H9 (cell line): ENCODE data around the gene VPS45. TPM values are rescaled to one million over a fixed set of nuclear protein-coding genes. Genes with fewer than 3 reads are reported as not detected.

ENCODE experiments used
- DNase-seq: peaks from one replicate; pipeline ENCODE4 v3.0.0-alpha.2; 2017
- H2AFZ ChIP-seq: one replicate; pipeline ENCODE4 v1.6.1; 2013; ENCODE audit warnings: mild to moderate bottlenecking, low read length, control low read depth, moderate library complexity
- H2AK5ac ChIP-seq: 2 replicates; pipeline ENCODE4 v1.6.1; 2013; ENCODE audit warnings: low read length, control low read depth, mixed read lengths; ENCODE audit not compliant: insufficient read length
- H2BK120ac ChIP-seq: one replicate; pipeline ENCODE4 v1.6.1; 2013; ENCODE audit warnings: low read depth, mild to moderate bottlenecking, low read length, control low read depth, inconsistent platforms; ENCODE audit not compliant: poor library complexity, severe bottlenecking
- H2BK12ac ChIP-seq: 2 replicates; pipeline ENCODE4 v1.6.1; 2013; ENCODE audit warnings: low read length, control low read depth, mixed read lengths, low read depth; ENCODE audit not compliant: insufficient read length
- H2BK15ac ChIP-seq: 2 replicates; pipeline ENCODE4 v1.6.1; 2013; ENCODE audit warnings: low read depth, low read length, control low read depth
- H2BK20ac ChIP-seq: one replicate; pipeline ENCODE4 v1.6.1; 2013; ENCODE audit warnings: low read depth, mild to moderate bottlenecking, low read length, control low read depth, inconsistent platforms; ENCODE audit not compliant: poor library complexity, severe bottlenecking
- H2BK5ac ChIP-seq: 2 replicates; pipeline ENCODE4 v1.6.1; 2013; ENCODE audit warnings: low read length, control low read depth, mixed read lengths; ENCODE audit not compliant: insufficient read length
- H3K14ac ChIP-seq: 2 replicates; pipeline ENCODE4 v1.6.1; 2013; ENCODE audit warnings: low read length, control low read depth; ENCODE audit not compliant: insufficient read depth
- H3K18ac ChIP-seq: 2 replicates; pipeline ENCODE4 v1.6.1; 2013; ENCODE audit warnings: low read depth, mild to moderate bottlenecking, mixed read lengths, low read length, control low read depth; ENCODE audit not compliant: insufficient read length
- H3K23ac ChIP-seq: 2 replicates; pipeline ENCODE4 v1.6.1; 2013; ENCODE audit warnings: low read length, control low read depth, mixed read lengths, low read depth; ENCODE audit not compliant: insufficient read length
- H3K23me2 ChIP-seq: 2 replicates; pipeline ENCODE4 v1.6.1; 2013; ENCODE audit warnings: low read depth, mild to moderate bottlenecking, mixed read lengths, low read length, control low read depth; ENCODE audit not compliant: insufficient read length, poor library complexity, severe bottlenecking
- H3K27ac ChIP-seq: 2 replicates; pipeline ENCODE4 v1.5.1; 2013; ENCODE audit warnings: low read length, control low read depth, mixed read lengths, low read depth; ENCODE audit not compliant: insufficient read length
- H3K27me3 ChIP-seq: 2 replicates; pipeline ENCODE4 v1.6.1; 2013; ENCODE audit warnings: low read length, control low read depth, inconsistent platforms; ENCODE audit not compliant: insufficient read depth
- H3K4ac ChIP-seq: 2 replicates; pipeline ENCODE4 v1.6.1; 2013; ENCODE audit warnings: low read depth, mild to moderate bottlenecking, control low read depth, inconsistent platforms, low read length, moderate library complexity
- H3K4me1 ChIP-seq: 2 replicates; pipeline ENCODE4 v1.6.1; 2013; ENCODE audit warnings: low read length, control low read depth, inconsistent platforms; ENCODE audit not compliant: insufficient read depth
- H3K4me2 ChIP-seq: 2 replicates; pipeline ENCODE4 v1.6.1; 2013; ENCODE audit warnings: low read length, control low read depth, mixed read lengths; ENCODE audit not compliant: insufficient read length, insufficient read depth
- H3K56ac ChIP-seq: 2 replicates; pipeline ENCODE4 v1.6.1; 2013; ENCODE audit warnings: low read depth, mild to moderate bottlenecking, mixed read lengths, low read length, control low read depth; ENCODE audit not compliant: insufficient read length
- H3K79me1 ChIP-seq: 2 replicates; pipeline ENCODE4 v1.6.1; 2013; ENCODE audit warnings: low read depth, mild to moderate bottlenecking, moderate library complexity, low read length, control low read depth, inconsistent platforms; ENCODE audit not compliant: insufficient read depth, poor library complexity, severe bottlenecking
- H3K79me2 ChIP-seq: 2 replicates; pipeline ENCODE4 v1.6.1; 2013; ENCODE audit warnings: low read length, control low read depth, inconsistent platforms; ENCODE audit not compliant: insufficient read depth
- H3K9ac ChIP-seq: 2 replicates; pipeline ENCODE4 v1.6.1; 2013; ENCODE audit warnings: low read length, control low read depth, mixed read lengths; ENCODE audit not compliant: insufficient read length; ENCODE audit errors: extremely low read depth
- H3K9me3 ChIP-seq: one replicate; pipeline ENCODE4 v1.6.1; 2013; ENCODE audit warnings: low read depth, low read length, inconsistent platforms; ENCODE audit not compliant: control insufficient read depth
- H3T11ph ChIP-seq: one replicate; pipeline ENCODE4 v1.6.1; 2013; ENCODE audit warnings: mild to moderate bottlenecking, low read length, control low read depth, inconsistent platforms
- H4K20me1 ChIP-seq: one replicate; pipeline ENCODE4 v1.6.1; 2013; ENCODE audit not compliant: control insufficient read depth, insufficient read length, insufficient read depth
- H4K5ac ChIP-seq: 2 replicates; pipeline ENCODE4 v1.6.1; 2013; ENCODE audit warnings: low read depth, mild to moderate bottlenecking, mixed read lengths, low read length, control low read depth; ENCODE audit not compliant: insufficient read length
- H4K8ac ChIP-seq: replicated peaks from 2 replicates; pipeline ENCODE4 v1.6.1; 2013; ENCODE audit warnings: low read length, control low read depth, mixed read lengths, low read depth; ENCODE audit not compliant: insufficient read length
- H4K91ac ChIP-seq: 2 replicates; pipeline ENCODE4 v1.6.1; 2013; ENCODE audit warnings: low read depth, mild to moderate bottlenecking, moderate library complexity, mixed read lengths, low read length, control low read depth; ENCODE audit not compliant: insufficient read length
- H3K27ac Mint-ChIP-seq, 3 experiments: 2 replicates in 2 of 3; 3 replicates in 1 of 3; pipeline ENCODE4 v1.8.0; 2020 to 2021; ENCODE audit warnings: mixed read lengths in 3 of 3, mild to moderate bottlenecking in 1 of 3, moderate library complexity in 1 of 3
- H3K27me3 Mint-ChIP-seq: 2 replicates; pipeline ENCODE4 v1.8.0; 2021; ENCODE audit warnings: low read depth, mild to moderate bottlenecking, moderate library complexity, mixed read lengths
- H3K36me3 Mint-ChIP-seq, 3 experiments: 2 replicates in 2 of 3; 3 replicates in 1 of 3; pipeline ENCODE4 v1.8.0; 2020 to 2021; ENCODE audit warnings: low read depth in 3 of 3, mixed read lengths in 3 of 3; ENCODE audit not compliant: insufficient read depth in 1 of 3
- H3K4me1 Mint-ChIP-seq, 2 experiments: 2 replicates each; pipeline ENCODE4 v1.8.0; 2020; ENCODE audit warnings: mixed read lengths in 2 of 2
- H3K4me3 Mint-ChIP-seq, 2 experiments: 2 replicates in 1 of 2; 3 replicates in 1 of 2; pipeline ENCODE4 v1.8.0; 2020 to 2021; ENCODE audit warnings: mild to moderate bottlenecking in 2 of 2, mixed read lengths in 2 of 2, moderate library complexity in 1 of 2
- H3K9me3 Mint-ChIP-seq, 2 experiments: 2 replicates in 1 of 2; 3 replicates in 1 of 2; pipeline ENCODE4 v1.8.0; 2020; ENCODE audit warnings: mild to moderate bottlenecking in 2 of 2, mixed read lengths in 2 of 2, moderate library complexity in 1 of 2
- WGBS: extraction: QIAGEN DNeasy Blood & Tissue Kit; methylation state at CpG from one replicate; pipeline ENCODE4 v1.1.7; 2013; ENCODE audit warnings: missing lambda C conversion rate, low lambda C conversion rate, mixed read lengths; ENCODE audit not compliant: insufficient read length; ENCODE audit errors: extremely low coverage; 5-methylcytosine and 5-hydroxymethylcytosine counted together
- total RNA-seq: library from RNA; stranded (reverse); gene quantifications from 2 replicates; pipeline ENCODE4 v1.2.1, GENCODE V29; 2021
- TF ChIP-seq, protein P1 (sequence below): fragments of 200-600 bp; sonication (generic); conservative IDR thresholded peaks from 3 replicates; pipeline ENCODE4 v1.8.0; 2021; ENCODE audit warnings: antibody characterized with exemption, mild to moderate bottlenecking

The VPS45 gene
- total RNA-seq, 1 experiment from 2014 or later, result 31.8 TPM

DNA sequence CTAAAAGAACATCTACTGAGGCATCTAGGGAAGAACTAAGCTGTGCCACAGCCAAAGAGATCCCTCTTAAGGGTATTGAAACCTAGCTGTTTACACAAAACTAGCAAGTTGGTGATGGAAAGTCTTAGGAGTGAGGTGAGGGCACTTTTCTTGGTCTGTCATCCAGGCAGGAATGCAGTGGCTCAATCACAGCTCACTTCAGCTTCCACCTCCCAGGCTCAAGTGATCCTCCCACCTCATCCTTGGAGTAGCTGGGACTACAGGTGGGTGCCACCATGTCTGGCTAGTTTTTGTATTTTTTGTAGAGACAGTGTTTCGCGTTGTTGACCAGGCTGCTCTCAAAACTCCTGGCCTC is 84.6 kb downstream of the VPS45 start:
- WGBS, result no CpG with 5 or more reads among the region's 2 CpGs

More for the DNA sequence above, 84.6 kb downstream of the VPS45 start:
- H4K91ac ChIP-seq, result no peak overlapping the region
- no peak overlapping the region for H3K23ac ChIP-seq
- H3K4me2 ChIP-seq, result no peak overlapping the region
- Mint-ChIP-seq H3K27me3 (peaks cover 10% of the 10 kb centered on the region), H3K36me3 (peaks cover 36 to 51% (median 47%) of the 10 kb centered on the region in 3 experiments), H3K4me3 (peak overlapping the region; percentile 86 to 96; a peak in 4 of 5 replicates), H3K9me3 (peaks cover 0 to 2% of the 10 kb centered on the region in 2 experiments; a peak in 1 of 5 replicates), H3K4me1 (peaks cover 23 to 27% of the 10 kb centered on the region in 2 experiments), H3K27ac (no peak overlapping the region)
- no peak overlapping the region for H4K8ac ChIP-seq
- H3K79me2 ChIP-seq, result 0 out of 2 replicates have a peak, but pooled peaks cover 4% of the 10 kb centered on the region
- no peaks in the 10 kb centered on the region; the same call in 1 of the 2 replicates for H3K27me3 ChIP-seq
- no peaks in the 10 kb centered on the region for H3K9me3 ChIP-seq
- DNase-seq, result no peak
- no peak overlapping the region for H2BK12ac ChIP-seq
- H2AK5ac ChIP-seq, result no peak overlapping the region
- H3K4me1 ChIP-seq, result peaks cover 4% of the 10 kb centered on the region; the same call in 1 of the 2 replicates
- no peaks in the 10 kb centered on the region for H3K79me1 ChIP-seq
- H4K20me1 ChIP-seq, result no peaks in the 10 kb centered on the region
- no peak overlapping the region for H3T11ph ChIP-seq
- H2AFZ ChIP-seq, result no peak overlapping the region
- H3K56ac ChIP-seq, result no peak overlapping the region
- H3K18ac ChIP-seq, result no peak overlapping the region
- H2BK5ac ChIP-seq, result no peak overlapping the region
- H2BK15ac ChIP-seq, result no peak overlapping the region
- no peak overlapping the region for H3K9ac ChIP-seq
- H3K27ac ChIP-seq, result no peak overlapping the region
- no peak overlapping the region for H4K5ac ChIP-seq
- TF ChIP-seq, protein P1, sequence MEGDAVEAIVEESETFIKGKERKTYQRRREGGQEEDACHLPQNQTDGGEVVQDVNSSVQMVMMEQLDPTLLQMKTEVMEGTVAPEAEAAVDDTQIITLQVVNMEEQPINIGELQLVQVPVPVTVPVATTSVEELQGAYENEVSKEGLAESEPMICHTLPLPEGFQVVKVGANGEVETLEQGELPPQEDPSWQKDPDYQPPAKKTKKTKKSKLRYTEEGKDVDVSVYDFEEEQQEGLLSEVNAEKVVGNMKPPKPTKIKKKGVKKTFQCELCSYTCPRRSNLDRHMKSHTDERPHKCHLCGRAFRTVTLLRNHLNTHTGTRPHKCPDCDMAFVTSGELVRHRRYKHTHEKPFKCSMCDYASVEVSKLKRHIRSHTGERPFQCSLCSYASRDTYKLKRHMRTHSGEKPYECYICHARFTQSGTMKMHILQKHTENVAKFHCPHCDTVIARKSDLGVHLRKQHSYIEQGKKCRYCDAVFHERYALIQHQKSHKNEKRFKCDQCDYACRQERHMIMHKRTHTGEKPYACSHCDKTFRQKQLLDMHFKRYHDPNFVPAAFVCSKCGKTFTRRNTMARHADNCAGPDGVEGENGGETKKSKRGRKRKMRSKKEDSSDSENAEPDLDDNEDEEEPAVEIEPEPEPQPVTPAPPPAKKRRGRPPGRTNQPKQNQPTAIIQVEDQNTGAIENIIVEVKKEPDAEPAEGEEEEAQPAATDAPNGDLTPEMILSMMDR, result no peak
- no peak overlapping the region for H3K4ac ChIP-seq
- no peak overlapping the region for H2BK20ac ChIP-seq
- H3K14ac ChIP-seq, result no peak overlapping the region
- no peak overlapping the region for H2BK120ac ChIP-seq
- H3K23me2 ChIP-seq, result peaks cover 17% of the 10 kb centered on the region
